SK-MEL-5 (cell line): ENCODE data around the gene HUNK. TPM values are rescaled to one million over a fixed set of nuclear protein-coding genes. Genes with fewer than 3 reads are reported as not detected.
"Not testable (repeated sequence)": the region's sequence is repeated elsewhere in the genome, so short reads cannot be mapped to it uniquely, and the experiment has no call there.

Experiments used
- DNase-seq: peaks from one replicate; pipeline ENCODE4 v3.0.0-alpha.2; 2016; ENCODE audit warnings: low read depth, low spot score
- in situ Hi-C: cut with HindIII; loops from 2 replicates; pipeline ENCODE4 v1.10.0; 2016; ENCODE audit warnings: low sequenced_read_pairs, high pct_unique_total_duplicates, low pct_unique_long_range_greater_than_20kb
- total RNA-seq: library from RNA; depleted of rRNA; stranded (reverse); fragments of >200 nt; shearing (Covaris generic); gene quantifications from 2 replicates; pipeline ENCODE4 v1.2.3, GENCODE V29; 2014

Gene HUNK
- total RNA-seq, 1 experiment from 2014 or later, result 0.05 TPM

DNA sequence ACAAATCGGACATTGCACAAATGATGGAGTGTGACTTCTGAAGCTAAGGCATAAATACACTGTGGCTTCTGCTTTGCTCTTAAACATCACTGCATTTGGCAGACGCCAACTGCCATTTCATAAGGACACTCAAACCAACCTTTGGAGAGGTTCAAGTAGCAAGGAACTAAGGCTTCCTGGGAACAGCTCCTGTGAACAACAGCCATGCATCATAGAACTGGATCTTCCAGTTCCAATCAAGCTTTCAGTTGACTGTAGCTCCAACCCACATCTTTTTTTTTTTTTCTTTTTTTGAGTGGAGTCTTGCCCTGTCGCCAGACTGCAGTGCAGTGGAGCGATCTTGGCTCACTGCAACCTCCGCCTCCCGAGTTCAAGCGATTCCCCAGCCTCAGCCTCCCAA, 10.7 kb upstream of the HUNK start:
- no peak for DNase-seq
- in situ Hi-C loops, result no loop called here

DNA sequence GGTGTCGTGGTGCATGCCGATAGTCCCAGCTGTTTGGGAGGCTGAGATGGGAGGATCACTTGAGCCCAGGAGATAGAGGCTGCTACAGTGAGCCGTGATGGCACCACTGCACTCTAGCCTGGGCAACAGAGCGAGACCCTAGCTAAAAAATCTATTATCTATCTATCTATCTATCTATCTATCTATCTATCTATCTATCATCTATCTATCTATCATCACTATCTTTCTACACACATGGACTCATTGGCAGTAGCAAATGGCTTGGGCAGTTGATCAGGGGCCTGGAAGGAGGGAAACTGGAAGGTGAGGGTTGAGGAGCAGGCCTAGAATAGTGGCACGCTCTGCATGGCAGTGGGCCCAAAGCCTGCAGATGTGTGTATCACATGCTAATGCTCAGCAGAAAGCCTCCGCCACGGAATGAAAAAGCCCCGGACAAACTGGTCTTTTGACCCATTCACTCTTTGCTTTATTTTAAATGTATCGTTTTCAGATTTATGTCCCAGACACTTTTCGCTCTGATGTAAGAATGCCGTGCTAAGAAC, 7.3 kb upstream of the HUNK start:
- DNase-seq, result no peak
- in situ Hi-C loops, result no loop called here

DNA sequence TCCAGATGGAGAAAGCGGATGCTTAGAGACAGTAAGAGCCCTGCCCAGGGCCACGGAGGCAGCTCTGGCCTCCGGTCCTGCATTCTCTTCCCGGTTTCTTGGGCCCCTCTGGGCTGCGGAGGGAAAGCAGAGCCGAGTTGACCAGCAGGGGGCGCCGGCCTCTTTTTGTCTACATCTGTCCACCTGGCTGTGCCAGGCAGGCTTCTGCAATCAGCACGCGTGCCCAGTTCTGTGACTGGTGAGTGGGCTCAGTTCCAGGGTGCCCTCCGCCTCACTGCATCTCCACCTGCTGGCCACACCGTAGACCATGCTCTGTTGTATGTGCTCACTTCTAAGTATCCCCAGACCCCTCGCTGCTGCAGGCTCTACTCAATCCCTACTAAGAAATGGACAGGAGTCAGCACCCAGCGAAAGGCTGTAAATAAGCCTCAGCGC, 6.7 kb upstream of the HUNK start:
- DNase-seq, result peak; percentile 78
- in situ Hi-C loops, result no loop called here

DNA sequence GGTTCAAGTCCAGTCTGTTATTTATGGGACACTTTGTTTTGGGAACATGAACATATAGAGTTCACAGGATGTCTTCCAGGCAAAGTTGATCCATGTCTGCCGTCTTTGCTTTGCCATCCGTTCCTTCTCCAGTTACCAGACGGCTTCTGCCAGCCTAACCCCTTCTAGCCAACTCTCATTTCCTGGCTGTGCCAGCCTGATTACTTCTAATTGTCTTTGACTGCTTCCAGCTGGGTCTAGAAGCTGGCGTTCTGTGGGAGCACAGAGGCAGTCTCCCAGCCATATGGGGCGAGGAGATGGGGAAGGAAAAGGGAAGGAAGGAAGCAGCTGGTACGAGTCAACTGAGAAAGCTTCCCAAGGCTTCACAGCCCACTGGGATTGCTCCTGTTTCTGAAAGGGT, 3.1 kb upstream of the HUNK start:
- in situ Hi-C loops, result no loop called here
- no peak for DNase-seq

DNA sequence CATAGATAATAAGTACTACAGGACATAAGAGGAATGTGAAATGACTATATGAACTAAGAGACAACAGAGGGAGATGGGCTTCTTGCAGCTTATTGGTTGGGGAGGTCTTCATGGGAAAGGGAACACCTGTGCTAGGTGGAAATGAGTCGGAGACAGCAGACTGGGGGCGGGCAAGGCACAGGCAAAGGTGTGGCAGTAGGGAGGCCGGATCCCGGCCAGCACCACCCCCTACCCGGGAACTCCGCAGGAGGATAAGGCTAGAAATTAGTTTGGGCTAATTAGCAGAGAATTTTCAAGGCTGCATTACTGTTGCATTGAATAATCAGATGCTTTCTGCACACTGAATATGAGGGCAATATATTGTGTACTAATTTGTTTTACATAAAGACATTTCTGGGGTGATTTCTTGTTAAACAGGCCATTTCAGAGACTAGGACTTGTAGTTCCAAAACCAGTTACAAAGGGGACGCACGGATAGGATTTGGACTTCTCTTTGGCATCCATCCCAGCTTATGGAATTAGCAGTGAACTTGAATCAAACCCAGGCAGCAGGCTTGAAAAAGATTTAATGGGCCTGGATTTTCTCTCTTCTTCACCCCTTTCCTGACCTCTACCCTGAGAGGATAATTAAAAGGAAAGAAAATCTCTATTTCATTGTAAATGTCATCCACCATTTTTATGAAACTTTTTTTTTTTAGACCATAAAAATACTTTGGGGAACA, 2.2 kb upstream of the HUNK start:
- no peak for DNase-seq
- in situ Hi-C loops, result no loop called here

DNA sequence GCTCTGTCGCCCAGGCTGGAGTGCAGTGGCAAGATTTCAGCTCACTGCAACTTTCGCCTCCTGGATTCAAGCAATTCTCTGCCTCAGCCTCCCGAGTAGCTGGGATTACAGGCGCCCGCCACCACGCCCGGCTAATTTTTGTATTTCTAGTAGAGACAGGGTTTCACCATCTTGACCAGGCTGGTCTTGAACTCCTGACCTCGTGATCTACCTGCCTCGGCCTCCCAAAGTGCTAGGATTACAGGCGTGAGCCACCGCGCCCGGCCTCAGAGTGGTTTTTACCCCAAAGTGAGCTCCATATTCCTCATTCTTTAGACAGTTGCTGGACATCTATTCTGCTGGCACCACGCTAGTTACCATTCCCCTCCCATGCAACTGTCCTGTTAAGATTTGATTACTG, 1.4 kb upstream of the HUNK start:
- DNase-seq, in situ Hi-C loops: not testable (repeated sequence)

DNA sequence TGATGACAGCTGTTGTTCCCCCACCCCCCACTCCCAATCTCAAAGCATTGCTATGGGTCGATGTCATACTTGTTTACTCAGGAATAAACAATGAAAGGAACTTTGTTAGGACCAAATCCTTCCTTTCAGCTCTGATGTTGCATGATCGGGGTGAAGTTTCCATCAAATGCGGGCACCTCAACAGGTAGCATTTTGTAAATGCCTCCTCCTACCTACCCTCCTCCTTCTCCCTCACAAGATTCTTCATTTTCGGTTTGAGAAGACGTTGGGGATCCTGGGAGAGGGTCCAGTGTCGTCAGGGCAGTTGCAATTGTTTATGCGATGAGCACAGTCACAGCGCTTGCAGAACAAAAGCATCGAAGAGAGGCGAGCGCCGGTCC, 758 bp upstream of the HUNK start:
- in situ Hi-C loops, result no loop called here
- no peak for DNase-seq

DNA sequence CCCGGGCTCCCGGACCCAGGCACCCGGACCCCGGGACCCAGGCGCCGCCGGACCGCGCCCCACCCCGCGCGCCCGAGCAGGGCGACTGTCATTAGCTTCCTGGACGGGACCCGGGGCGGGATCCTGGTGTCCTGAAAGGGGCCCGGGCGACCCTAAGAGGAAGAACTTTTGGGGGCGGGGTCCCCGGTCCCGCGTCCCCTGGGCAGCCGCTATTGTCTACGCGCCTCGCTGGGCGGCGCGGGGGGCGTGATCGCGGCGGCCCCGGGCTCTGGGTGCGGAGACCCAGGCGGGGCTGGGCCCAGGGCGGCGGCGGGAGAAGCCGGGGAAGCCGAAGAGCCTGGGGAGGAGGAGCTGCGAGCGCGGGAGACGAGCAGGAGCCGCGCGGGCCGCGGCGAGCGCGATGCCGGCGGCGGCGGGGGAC, 465 bp downstream of the HUNK start:
- DNase-seq, result no peak
- in situ Hi-C loops, result no loop called here

DNA sequence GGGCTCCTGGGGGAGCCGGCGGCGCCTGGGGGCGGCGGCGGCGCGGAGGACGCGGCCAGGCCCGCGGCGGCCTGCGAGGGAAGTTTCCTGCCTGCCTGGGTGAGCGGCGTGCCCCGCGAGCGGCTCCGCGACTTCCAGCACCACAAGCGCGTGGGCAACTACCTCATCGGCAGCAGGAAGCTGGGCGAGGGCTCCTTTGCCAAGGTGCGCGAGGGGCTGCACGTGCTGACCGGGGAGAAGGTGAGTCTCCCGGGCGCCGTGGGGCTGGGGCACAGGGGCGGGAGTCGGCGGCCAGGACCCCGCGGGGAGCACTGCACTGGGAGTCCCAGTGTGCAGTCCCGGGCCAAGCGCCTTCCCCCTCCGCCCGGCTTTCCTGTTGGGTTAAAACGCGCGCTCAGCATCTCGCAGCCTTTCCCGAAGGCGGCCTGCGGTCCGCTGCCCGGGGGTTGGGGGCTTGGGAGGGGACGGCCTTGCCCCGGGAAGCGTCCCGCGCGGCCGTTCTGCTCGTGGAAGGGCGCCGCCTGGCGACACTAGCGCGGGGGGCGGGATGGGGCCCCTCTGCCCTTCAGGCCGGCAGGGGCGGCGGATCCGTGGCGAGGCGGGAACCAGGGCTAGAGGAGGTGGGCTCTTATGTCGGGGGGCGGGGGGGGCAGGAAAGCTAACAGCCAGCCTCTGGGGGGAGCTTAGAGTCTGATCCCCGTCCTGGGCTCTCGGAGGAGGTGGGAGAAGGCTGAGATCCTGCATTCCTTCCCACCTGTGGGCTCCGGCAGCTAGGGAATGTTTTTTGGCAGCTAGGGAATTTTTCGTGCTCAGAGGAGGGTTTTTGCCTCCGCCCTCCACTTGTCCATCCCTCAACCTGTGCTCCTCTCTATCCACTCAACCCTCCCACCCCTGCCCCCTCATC, 1.1 kb downstream of the HUNK start:
- DNase-seq, result peak; percentile 9
- in situ Hi-C loops, result no loop called here

DNA sequence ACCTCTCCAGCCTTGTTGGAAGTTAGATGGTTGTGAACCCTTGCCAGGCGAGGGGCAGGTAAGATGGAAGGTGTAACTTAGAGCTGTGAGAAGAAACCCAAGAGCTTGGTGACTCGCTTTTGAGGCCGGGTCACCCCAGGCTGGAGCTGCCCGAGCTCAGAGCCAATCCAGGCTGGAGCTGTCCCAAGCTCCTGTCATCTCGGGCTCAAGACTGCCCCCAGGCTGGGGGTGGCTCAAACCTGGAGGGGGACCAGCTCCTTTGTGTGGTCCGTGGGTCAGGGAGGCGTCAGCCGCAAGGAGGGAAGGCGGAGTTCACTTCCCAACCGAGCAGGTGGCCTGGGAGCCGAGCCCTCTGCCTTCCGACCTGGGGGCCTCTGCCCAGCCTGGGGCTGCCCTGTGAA, 2.0 kb downstream of the HUNK start:
- DNase-seq, result no peak

DNA sequence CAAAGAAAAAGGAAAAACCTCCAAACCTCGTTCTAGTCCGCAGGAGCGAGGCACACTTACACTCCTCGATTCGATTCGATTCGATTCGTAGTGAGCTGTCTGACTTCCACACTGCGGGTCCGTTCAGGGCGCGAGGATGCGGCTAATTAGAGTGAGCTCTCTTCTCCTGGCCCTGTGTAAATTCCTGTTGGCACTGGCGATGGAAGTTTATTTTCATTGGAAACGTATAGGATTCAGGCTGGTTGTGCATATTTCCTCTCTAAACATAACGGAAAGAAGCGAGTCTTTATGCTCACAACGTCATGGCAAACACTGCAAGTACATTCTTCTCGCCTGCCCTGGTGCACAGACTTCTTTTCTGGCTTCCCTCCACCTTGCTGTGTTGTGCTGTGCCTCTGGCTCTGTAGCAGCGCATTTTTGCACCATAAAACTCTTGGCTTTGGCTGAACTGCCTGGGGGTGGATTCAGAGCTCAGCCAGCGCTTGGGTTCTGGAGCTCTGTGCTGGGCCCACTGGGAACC, 2.7 kb downstream of the HUNK start:
- in situ Hi-C loops, result no loop called here
- no peak for DNase-seq

More for the DNA sequence above, 2.0 kb downstream of the HUNK start:
- in situ Hi-C loops, result no loop called here

DNA sequence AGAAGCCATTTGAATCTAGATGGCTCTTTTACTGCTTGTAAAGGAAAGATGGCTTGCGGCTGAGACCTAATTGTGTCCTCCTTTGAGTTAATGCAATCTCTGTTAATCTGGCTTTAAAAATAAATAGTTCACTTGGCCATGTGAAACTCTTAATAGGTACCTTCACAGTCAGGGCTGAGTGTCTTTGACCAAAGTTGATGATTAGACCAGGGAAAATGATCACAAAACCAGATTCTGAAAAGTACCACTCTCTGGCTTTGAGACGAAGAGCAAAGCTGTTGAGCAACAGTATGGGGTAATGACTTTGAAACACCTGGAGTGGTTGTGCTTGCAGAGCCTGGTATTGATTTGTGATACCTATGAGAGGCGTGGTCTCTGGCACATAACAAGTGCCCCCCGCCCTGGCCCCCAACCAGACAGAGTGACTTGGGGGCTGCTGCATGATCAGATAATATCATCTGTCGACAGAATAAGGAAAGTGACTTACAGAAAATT, 4.7 kb downstream of the HUNK start:
- no peak for DNase-seq
- in situ Hi-C loops, result no loop called here

DNA sequence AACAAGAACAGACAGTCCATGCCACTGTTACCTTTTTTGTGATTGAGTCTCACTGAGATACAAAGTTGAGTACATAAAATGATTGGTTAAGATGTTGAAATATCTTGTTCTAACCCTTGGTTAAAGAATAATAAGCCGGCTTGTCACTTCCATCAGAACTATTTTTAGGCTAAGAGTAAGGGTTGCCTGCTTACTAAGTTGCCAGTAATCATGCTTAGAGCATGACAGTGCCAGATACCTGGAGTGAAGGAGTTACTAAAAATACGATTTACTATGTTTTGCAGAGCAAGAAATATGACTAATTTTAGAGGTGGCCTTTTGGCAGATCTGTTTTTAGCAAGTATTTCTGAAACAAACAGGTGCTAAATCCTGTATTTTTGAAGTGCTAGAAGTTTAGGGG, 6.0 kb downstream of the HUNK start:
- in situ Hi-C loops, result no loop called here
- no peak for DNase-seq

DNA sequence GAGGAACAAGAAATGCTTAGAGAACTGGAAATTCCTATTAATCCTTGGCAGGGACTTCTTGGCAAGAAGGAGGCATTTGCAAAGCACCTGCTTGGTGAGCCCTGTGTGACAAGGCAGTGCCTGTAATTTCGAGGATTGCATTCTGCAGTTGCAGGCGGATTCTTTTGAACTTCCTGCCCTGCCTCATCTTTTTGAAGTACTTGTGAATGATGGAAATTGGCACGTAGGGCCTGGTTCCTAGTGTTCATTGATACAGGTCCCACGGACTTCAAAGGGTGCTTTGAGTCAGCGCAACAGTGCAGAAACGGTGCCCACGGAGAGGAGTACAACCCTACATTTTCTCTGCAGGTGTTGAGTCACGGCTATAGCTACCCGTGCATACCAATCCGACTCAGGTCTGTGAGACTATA, 6.4 kb downstream of the HUNK start:
- in situ Hi-C loops, result no loop called here

DNA sequence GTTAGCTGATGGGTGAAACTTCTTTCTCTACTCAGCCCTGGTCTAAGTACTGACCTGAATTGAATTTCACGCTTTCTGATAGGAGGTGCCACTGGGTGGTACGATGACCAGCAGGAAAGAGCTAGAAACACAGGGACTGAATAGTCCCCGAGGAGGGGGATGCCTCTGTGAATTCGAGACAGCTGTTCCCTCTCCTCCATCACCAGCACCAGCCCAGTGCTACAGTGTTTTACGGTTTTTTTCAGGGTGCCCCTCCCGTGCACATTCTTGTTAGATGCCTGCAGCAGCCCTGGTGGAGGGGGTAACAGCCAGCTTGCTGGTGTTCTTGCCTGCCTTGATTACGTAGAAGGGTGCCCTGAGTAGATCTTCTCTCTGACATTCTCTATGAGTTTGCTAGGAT, 7.1 kb downstream of the HUNK start:
- in situ Hi-C loops, result no loop called here

More for the DNA sequence above, 6.4 kb downstream of the HUNK start:
- DNase-seq, result no peak

DNA sequence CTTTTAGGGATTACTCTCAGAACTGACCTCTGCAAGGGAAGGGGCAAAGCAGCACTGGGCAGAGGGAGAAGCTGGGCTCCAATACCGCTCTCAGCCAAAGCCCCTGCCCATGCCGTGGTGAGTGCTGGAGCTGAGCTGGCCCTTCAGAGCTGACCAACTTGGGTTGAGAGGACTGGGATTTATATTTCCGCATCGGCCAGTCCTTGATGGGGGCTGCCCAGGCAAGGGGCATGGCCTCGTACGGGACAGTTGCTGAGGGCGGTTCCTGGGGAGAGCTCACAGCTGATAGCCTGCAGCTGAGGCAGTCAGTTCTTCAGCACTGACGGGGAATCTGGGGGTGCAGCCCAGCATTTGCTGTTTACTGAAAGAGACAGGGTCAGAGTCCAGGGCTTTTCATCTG, 8.0 kb downstream of the HUNK start:
- in situ Hi-C loops, result no loop called here
- no peak for DNase-seq

More for the DNA sequence above, 7.1 kb downstream of the HUNK start:
- no peak for DNase-seq

DNA sequence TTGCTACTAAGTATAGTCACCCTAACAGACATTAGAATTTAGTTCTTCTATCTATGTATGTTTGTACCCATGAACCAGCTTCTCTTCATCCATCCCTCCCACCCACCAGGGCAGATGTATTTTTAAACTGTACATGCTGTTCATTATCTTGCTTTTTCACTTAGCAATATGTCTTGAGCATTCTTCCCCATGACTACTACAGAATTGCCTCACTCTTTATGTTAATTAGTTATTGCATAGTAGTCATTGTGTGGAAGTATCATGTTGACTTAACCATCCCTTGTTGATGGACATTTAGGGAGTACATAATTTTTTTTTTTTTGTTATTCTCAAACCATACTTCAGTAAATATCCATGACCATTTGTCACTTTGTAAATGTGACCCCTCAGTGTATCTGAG, 9.9 kb downstream of the HUNK start:
- no peak for DNase-seq
- in situ Hi-C loops, result no loop called here

DNA sequence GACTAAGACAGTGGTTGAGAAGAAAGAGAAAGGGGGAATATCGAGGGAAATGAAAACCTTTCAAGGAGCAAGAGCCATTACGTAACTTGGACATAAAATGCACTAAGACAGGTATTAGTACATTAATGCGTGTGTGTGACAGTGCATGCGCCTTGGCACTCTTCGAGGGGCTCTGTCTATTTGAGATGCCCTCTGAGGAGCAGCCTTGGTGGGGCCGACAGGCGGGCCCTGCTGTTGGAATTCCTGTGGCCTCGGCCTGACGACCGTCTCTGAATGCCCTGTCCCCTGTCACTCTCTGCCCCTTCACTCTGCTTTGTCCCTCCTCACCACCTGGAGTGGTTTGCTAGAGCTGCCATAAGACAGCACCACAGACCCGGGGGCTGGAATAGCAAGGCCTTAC, 12.3 kb downstream of the HUNK start:
- DNase-seq, result no peak
- in situ Hi-C loops, result no loop called here
